ENCODE measurements around the gene ITGA11.

The ITGA11 gene, protein sequence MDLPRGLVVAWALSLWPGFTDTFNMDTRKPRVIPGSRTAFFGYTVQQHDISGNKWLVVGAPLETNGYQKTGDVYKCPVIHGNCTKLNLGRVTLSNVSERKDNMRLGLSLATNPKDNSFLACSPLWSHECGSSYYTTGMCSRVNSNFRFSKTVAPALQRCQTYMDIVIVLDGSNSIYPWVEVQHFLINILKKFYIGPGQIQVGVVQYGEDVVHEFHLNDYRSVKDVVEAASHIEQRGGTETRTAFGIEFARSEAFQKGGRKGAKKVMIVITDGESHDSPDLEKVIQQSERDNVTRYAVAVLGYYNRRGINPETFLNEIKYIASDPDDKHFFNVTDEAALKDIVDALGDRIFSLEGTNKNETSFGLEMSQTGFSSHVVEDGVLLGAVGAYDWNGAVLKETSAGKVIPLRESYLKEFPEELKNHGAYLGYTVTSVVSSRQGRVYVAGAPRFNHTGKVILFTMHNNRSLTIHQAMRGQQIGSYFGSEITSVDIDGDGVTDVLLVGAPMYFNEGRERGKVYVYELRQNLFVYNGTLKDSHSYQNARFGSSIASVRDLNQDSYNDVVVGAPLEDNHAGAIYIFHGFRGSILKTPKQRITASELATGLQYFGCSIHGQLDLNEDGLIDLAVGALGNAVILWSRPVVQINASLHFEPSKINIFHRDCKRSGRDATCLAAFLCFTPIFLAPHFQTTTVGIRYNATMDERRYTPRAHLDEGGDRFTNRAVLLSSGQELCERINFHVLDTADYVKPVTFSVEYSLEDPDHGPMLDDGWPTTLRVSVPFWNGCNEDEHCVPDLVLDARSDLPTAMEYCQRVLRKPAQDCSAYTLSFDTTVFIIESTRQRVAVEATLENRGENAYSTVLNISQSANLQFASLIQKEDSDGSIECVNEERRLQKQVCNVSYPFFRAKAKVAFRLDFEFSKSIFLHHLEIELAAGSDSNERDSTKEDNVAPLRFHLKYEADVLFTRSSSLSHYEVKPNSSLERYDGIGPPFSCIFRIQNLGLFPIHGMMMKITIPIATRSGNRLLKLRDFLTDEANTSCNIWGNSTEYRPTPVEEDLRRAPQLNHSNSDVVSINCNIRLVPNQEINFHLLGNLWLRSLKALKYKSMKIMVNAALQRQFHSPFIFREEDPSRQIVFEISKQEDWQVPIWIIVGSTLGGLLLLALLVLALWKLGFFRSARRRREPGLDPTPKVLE

DNA sequence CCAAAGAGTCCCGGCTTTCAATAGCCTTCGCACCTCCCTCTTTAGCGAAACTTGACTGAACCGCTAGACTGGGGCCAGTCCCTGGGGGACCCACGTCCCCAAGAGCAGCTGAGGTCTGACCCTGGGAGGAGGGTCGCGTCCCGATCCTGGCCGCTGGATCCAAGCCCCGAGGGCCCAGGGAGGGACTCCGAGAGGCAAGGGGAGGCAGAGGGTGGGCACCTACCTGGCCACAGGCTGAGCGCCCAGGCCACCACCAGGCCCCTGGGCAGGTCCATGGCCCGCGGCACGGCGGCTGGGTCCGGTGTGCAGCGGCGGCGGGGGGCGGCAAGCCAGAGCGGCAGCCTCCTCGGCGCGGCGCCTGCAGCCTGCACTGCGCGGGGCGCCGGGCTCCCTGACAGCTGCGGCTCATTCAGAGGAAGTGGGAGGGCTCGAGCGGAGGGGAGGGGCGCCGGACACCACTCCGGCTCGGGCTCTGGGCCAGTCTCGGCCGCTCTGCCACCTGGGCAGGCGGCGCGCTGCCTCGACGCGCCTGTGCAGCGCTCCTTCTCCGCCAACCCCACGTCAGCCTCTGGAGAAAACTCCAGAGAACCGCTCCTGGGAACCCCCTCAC lies at the start of gene ITGA11:
ITGA11 (minus strand) TSS at position 372 of the 610 bp plus-strand sequence; CDS start at position 275, 97 bp downstream.
- DNase-seq: peak; percentile 21

DNA sequence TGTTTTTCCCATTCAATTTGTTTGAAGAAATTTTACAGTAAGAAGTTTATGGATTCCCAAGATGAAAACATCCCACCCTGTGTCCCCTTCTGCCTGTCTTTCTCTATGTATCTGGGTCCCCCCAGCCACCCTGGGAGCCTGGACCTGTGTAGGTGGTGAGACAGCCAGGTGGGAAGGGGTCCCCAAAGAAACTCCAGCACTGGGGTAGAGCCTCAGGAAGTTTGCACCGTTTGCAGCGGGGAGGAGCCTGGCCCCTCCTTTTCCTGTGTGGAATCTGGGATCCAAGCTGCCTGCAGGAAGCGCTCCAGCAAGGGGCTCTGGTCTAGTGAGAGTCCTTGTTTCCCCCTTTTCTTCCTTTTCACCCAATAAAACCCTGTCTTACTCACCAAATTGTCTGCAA lies 49.4 kb upstream of the ITGA11 start:
- no peak for DNase-seq

DNA sequence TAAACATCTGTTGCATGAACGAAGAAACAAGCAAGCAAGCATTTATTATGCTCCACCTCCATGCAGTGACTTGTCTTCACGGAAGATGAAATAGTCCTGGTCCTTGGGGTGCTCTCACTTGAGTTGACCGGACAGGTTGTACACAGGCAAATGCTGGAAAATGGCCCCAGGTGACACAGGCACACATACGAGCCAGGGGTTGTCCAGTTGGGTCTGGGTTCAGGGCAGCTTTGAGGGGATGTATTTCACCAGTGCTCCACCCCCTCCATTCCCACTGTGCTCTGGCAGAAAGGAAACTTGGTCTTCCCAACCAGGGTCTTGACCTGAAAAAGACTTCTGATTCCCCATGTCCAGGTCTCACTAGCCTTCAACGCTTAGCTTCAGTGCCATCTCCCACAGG lies 48.3 kb upstream of the ITGA11 start:
- no peak for DNase-seq

DNA sequence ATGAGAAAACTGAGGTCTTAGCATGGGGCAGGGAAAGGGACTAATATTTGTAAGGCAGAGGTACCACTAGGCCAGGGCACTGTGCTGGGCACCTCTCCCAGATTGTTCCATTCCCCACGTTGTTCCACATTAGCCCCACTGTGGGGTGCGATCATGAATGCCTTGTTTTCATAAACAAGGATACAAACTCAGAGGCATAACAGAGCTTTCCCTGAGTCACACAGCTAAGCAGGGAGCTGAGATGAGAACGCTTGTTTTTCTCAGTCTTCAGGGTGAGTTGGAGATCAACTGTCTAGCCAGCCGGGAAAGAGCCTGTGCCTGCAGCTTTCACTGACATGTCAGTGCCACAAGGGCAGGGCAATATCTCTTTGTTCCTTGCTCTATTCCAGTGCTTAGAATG lies 47.9 kb upstream of the ITGA11 start:
- DNase-seq: no peak

DNA sequence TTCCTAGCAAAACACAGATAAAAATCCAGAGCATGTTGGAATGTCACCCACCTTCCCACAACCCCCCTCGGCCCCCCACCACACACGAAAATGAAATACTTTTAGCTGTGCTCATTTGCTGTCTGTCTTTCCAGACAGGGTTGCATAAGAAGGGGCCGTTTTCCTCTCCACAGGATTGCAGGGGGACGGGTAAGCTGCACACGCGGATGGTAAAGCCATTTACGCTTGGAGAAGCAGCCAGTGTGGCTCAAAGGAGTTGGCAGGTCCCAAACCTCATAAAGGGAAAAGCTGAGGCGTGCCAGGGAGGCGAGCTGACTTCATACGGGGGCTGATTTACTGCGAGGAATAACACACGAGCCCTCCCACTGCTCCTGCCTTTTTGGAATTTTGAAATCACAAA lies 47.4 kb upstream of the ITGA11 start:
- DNase-seq: no peak

DNA sequence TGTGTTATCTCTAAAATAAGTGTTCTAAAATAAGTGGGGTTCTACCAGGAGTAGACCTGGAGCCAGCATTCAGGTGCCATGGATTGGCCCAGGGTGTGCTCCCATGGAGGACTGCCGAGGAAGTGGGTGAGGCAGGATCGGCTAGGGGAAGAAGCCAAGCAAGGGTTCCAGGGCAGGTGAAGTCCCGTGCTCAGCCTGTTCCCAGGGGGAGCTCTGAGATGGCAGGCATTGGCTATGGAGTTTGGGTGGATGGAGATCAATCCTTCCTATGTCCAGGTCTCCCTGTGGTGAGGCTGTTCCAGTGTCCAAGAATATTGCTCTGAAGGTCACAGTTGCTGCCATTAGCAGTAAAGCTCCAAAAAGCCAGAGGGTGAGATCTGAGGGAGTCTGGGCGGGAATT lies 46.9 kb upstream of the ITGA11 start:
- DNase-seq: no peak

DNA sequence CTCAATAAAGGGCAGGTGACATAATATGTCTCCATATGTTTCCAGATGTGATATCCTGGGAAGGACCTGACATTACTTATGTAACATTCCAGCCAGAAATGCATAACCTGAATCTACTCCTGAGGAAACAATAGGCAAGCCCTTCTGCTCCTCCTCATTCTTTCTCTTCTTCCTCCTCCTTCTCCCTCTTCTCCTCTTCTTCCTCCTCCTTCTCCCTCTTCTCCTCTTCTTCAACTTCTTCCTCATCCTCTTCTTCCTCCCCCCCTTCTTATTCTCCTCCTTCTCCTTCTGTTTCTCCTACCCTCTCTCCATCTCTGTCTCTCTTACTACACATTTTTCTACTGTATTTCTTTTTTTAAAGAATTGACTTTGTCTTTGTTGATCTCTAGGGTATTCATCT lies 43.5 kb upstream of the ITGA11 start:
- DNase-seq: no peak

DNA sequence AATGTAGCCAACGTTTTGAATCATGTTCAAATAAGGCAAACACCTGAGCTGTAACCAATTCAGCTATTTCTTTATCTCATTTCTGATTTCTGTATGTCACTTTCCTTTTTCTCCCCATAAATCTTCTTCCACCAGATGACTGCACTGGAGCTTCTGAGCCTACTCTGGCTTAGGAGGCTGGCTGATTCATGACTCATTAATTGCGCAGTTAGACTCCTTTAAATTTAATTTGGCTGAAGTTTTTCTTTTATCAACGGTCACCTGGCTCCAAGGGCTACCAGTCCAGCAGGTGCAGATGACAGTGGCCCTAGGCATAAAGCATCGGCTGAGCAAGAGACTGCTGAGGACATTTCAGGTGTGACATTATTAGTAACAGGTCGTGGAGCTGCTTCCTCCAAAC lies 39.6 kb upstream of the ITGA11 start:
- DNase-seq: peak; percentile 18

DNA sequence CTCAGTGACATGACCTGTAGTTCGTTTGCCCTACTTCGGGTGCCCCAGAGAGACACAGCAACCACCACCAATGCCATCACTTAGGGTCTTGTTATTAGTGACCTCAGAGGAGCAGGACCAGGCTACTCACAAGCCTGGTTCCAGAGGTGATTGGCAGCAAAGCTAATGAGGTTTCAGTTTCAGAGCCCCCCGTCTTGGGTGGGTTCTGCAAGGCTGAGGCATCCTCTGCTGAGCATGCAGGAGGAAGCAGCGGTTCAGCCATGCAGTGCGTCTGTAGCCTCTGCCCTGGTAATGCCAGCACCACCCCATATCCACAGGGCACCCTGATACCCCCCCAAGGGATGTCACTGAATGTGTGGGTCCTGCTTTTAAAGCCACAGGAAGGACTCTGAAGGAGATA lies 39.0 kb upstream of the ITGA11 start:
- no peak for DNase-seq

DNA sequence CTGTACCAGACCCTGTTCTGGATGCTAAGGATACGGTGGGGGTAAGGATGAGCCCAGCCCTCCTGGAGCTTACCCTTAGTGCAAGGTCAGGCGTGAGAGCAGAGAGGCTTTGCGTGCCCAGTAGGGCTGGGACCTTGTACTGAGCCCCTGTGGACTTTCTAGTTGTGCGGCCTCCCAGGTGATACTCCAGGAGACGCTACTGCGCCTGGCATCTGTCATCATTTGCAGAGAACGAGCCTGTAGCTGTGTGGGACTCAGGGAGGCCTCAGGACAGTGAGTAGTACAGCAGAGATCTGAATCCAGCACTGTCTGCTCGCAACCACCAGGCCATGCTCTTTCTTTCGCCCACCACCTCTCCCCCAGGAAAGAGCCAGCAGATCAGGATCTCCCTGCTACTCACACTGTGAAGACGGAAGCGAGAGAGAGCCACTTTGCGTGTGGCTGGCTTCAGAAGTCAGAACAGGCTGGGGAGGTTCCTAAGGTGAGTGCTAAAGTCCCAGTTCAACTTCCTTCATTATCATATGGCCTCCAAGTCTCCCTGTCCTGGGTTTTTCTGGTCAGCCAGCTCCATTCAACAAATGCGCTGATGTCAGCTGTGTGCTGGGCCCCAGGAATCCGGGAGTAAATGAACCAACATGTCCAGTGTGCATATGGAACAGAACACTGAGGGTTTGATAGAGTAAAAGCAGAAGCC lies 38.2 kb upstream of the ITGA11 start:
- DNase-seq: no peak

DNA sequence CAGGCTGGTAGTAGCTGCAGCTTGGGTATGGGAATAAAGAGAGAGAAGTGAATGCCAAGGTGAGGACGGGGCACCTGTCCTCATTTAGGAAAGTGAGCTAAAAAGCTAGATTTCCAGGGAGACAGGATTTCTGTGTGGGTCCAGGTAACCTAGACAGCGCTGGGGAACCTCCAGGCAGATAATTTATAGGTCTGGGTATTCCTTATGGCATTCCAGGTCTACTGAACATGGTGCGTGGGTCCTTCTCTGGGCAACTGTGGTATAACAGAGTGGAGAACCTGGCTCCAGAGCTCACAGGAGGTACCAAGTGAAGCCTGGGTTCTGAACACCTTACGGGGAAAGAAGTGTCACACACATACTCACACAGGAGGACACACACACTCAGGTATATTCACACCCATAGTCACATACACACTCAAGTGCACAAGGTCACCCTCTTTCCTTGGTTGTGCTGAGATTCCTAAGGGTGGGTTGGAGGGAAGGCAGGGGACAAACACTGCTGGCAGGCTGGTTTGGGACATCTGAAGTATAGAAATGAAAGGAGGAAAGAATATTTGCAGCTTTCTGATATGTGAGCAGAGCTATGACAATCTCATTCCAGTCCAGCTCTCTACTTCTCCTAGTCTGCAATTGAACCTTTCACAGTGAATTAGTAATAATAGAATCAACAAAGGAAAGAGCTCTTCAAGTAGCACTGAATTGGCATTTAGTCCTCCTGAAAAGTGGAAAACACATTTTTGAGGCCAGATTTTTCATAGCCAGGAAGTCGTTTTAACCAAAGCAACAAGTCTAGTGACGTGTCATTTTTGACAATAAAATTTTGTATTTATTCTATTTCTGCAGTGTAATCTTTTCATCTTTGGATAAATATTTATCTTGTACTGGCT lies 37.4 kb upstream of the ITGA11 start:
- DNase-seq: no peak

DNA sequence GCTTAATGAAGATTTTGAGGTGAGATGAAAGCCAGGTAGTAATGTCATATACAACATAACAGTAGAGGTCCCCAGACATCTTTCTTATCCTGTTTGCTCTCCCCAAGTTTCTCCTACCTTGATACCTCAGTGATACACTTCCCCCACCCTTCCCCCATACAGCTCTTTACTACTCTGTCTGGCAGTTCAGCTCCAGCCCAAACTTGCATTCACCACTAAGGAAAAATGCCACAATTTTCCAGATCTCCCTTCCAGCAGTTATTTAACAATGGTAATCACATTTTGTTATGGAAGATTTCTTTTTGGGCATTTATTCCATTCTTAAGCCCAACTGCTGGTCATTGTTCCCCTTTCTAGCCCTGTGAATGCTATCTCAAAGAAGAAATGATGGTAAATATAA lies 34.9 kb upstream of the ITGA11 start:
- DNase-seq: no peak

DNA sequence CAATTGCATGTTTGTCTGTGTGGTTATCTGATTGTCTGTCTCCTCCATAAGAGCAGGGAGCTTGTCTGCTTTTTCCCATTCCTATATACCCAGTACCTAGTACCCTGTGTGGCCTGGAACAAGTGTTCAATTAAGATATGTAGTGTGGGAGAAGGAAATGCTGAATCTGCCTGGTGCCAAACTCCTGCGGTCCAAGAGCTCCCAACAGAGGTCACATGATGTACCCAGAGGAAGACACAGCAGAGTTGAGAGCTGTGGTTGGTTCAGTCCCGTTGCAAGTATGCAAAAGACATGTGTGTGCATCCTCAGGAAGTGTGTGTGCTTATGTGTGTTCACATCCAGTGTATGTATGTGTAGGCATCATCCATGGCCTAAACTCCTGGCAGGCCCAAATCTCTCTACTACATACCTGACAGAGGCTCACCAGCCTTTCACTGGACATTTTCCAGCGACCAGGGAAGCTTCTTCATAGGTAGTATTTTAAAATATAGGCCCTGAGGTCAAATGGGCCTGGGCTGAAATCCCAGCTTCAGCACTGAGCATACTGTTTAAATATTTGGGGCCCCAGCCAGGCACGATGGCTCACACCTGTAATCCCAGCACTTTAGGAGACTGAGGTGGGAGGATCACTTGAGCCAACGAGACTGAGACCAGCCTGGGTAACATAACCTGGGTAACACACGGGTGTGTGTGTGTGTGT lies 34.0 kb upstream of the ITGA11 start:
- no peak for DNase-seq

DNA sequence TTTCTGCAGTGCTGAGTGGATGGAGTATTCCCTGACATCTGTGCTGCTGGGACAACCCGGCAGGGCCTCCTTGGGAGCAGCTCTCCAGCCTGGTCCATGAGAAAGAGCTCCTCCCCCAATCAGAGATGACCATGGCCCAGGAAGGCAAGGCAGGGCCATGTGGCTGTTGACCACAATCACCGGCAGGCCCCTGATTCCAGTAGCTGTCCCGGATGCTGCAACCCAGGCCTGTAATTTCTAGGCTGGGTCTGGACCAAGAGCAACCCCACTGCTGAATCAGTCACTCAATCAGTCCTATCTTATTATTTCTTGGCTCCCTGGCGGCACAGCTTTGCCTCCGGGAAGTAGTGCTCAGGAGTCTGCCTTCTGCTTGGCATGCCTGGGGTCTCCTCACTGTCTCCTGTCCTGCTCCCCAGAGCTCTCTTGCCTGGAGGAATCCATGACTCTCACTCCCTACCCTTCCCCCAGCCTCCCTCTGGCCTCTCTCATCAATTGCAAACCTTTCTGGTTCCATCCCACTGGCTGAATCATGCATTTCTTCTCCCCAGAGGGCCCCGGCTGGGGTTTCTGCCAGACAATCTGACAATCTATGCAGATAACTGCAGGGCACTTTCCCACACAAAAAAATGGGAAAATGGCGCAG lies 32.6 kb upstream of the ITGA11 start:
- no peak for DNase-seq

DNA sequence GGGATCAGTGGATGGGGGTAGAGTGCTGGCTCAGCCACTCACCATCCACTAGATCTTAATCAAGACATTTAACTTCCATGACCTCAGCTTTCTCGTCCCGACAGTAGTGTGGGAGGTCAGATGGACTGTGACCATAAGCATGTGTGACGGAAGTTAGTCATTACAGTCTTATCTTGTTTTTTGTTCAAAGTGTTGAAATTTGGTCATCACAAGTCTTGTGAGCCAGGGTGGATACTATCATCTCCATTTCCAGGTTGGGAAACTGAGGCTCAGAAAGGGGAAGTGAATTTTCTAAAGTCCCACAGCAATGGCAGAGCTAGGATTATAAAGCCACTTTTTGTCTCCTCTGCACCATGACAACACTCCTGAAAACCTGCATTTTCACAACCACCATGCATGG lies 32.0 kb upstream of the ITGA11 start:
- no peak for DNase-seq

DNA sequence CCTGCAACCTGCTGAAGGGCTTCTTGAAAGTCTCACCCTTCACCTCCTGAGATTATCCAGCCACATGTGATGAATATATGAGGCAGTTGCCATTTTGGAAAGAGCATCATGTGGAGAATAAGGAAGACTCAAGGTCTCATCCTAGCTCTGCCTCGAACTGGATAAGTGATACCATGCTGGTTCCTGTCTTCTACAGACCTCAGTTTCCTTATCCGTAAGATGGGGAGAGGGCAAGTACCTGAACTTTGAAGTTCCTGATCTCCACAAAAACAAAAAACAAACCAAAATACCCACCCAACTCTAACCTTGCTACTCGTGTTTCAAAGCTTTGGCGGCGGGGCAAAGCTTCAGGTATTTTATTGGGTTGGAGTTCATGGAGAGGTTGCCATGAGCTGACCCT lies 31.5 kb upstream of the ITGA11 start:
- no peak for DNase-seq

DNA sequence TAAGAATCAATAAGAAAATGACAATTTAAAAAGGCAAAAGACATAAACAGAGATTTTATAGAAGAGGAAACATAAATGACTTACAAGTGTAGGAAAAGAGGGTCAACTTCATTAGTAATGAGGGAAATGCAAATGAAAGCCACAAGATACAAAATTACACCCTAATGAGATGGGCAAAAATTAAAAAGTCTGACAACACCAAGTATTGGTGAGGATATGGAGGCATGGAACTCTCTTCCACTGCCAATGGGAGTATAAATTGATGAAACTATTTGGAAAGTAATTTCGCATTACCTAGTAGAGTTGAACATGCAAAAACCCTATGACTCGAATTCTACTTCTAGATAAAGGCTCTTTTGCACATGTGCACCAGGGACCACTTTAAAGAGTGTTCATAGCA lies 28.2 kb upstream of the ITGA11 start:
- DNase-seq: no peak

DNA sequence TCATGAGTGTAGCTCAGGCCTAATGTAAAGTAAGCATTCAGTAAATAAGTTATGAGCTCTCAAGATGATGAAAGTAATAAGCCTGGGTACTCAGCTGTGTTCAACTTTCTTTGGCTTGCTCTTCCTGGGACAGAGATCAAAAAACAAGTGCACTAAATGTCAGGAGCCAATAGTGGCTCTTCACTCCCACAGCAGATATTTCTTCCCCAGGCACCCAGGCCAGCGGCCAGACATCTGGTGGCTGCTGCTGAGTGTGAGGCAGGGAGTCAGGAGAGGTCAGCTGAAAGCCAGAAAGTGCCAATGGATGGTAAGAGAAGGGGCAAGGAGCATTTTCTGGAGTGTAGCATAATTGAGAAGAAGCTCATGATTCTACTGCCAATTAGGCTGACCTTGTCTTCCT lies 18.2 kb upstream of the ITGA11 start:
- no peak for DNase-seq

DNA sequence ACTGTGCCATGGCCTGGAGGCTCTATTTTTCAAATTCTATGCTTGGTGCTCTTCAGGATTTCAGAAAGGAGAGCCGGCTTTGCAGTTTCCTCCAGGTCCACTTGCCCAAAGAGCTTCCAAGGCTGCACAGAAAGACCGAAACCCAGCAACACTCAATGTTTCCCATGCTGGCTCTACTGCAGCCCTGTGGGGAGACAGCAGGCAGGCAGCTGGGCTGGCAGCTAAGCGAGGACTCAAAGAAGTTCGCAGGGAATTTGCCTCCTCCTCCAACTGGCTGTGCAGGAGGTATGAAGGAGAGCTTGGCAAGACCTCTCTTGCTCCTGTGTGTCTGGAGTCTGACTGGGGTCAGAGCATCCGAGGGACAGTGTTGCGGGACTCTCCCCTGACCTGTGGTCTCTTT lies 17.4 kb upstream of the ITGA11 start:
- DNase-seq: no peak
